K562 (cell line): Measurements from ENCODE around the gene PIK3C2B. TPM values are rescaled to one million over a fixed set of nuclear protein-coding genes. Genes with fewer than 3 reads are reported as not detected.

Source experiments
- ADNP ChIP-seq: fragments of 200-800 bp; sonication (Bioruptor generic); IDR thresholded peaks from 2 replicates; pipeline ENCODE4 v1.6.1; 2016; ENCODE audit warnings: missing genetic modification characterization, missing compliant biosample characterization
- ATF1 ChIP-seq, 2 experiments: fragments of 450-650 bp in 1 of 2; IDR thresholded peaks; 2 replicates each; pipeline ENCODE4 v1.6.1; 2016; ENCODE audit warnings: missing compliant biosample characterization in 1 of 2, missing genetic modification characterization in 1 of 2
- CC2D1A ChIP-seq: fragments of 450-650 bp; IDR thresholded peaks from 2 replicates; pipeline ENCODE4 v1.6.1; 2017; ENCODE audit warnings: mild to moderate bottlenecking
- E2F3 ChIP-seq: fragments of 250-450 bp; sonication (Bioruptor Pico); IDR thresholded peaks from 2 replicates; pipeline ENCODE4 v1.4.0; 2020; ENCODE audit warnings: mild to moderate bottlenecking
- ESRRA ChIP-seq: fragments of 450-650 bp; IDR thresholded peaks from 2 replicates; pipeline ENCODE4 v1.6.1; 2014; ENCODE audit warnings: low read depth, mild to moderate bottlenecking, moderate library complexity, borderline replicate concordance
- GTF2F1 ChIP-seq: IDR thresholded peaks from 2 replicates; pipeline ENCODE4 v1.6.1; 2011; ENCODE audit warnings: low read depth, low read length, improper control_type of control experiment
- HMBOX1 ChIP-seq: sonication (generic); IDR thresholded peaks from 2 replicates; pipeline ENCODE4 v1.6.1; 2016
- MTA2 ChIP-seq: fragments of 450-650 bp; IDR thresholded peaks from 2 replicates; pipeline ENCODE4 v1.6.1; 2016; ENCODE audit warnings: low read depth
- NFE2 ChIP-seq: IDR thresholded peaks from 2 replicates; pipeline ENCODE4 v1.6.1; 2014; ENCODE audit warnings: antibody characterized with exemption, low read depth
- PRDM10 ChIP-seq: fragments of 450-650 bp; IDR thresholded peaks from 2 replicates; pipeline ENCODE4 v1.6.1; 2018; ENCODE audit not compliant: partially characterized antibody
- RBM17 ChIP-seq: fragments of 200-400 bp; formaldehyde crosslinking; IDR thresholded peaks from 2 replicates; pipeline ENCODE4 v1.6.1; 2017; ENCODE audit warnings: low read depth, mild to moderate bottlenecking, low read length, borderline replicate concordance
- RREB1 ChIP-seq: fragments of 250-450 bp; sonication (Bioruptor Pico); IDR thresholded peaks from 2 replicates; pipeline ENCODE4 v1.4.0; 2020
- STAT5A ChIP-seq: IDR thresholded peaks from 2 replicates; pipeline ENCODE4 v1.6.1; 2012; ENCODE audit warnings: low read length, inconsistent platforms, borderline replicate concordance
- TAF1 ChIP-seq: IDR thresholded peaks from 2 replicates; pipeline ENCODE4 v1.6.1; 2011; ENCODE audit warnings: mild to moderate bottlenecking, low read length, moderate library complexity; ENCODE audit not compliant: insufficient read depth, control insufficient read depth, severe bottlenecking; ENCODE audit errors: extremely low read depth
- ZFPM2 ChIP-seq: fragments of 250-450 bp; sonication (Bioruptor Pico); IDR thresholded peaks from 2 replicates; pipeline ENCODE4 v1.5.1; 2022; ENCODE audit warnings: mild to moderate bottlenecking
- ZNF445 ChIP-seq: fragments of 250-450 bp; sonication (Bioruptor Pico); IDR thresholded peaks from 2 replicates; pipeline ENCODE4 v1.4.0; 2020; ENCODE audit warnings: low read depth, mild to moderate bottlenecking, moderate library complexity
- polyA plus RNA-seq, 8 experiments: library from polyadenylated mRNA; depleted of rRNA in 4 of 8; stranded (reverse) in 5 of 8; unstranded in 3 of 8; fragments of >200 nt; fragmentation: Nextera tagmentation in 2 of 8; fragmentation: Illumina TruSeq in 1 of 8; extraction: Ambion mirVana in 2 of 8; extraction: Trizol in 1 of 8; gene quantifications; 2 replicates each; pipeline versions ENCODE4 v1.2.1 to v1.2.3, GENCODE V29; 2011 to 2014; ENCODE audit warnings: inconsistent platforms in 1 of 8, missing spikeins in 1 of 8
- total RNA-seq, 7 experiments: library from RNA; depleted of rRNA in 6 of 7; stranded (reverse); fragments of >200 nt in 6 of 7; fragmentation: Illumina TruSeq in 2 of 7; extraction: Trizol in 2 of 7; gene quantifications; 2 replicates each; pipeline versions ENCODE4 v1.2.1 to v1.2.3, GENCODE V29; 2011 to 2021; ENCODE audit warnings: low replicate concordance in 1 of 7

Gene PIK3C2B
- total and polyA plus RNA-seq, 9 of the 15 experiments (the other 6 are each of a cell fraction or from before 2014, with no cell fraction given) = 0.10 to 2.9 (median 0.72) TPM

- TF ChIP-seq RREB1 (no peak), E2F3 (CRISPR knock-in tag) (0 out of 2 replicates have a peak, but pooled peaks have one; percentile 27), ATF1 (CRISPR knock-in tag; IDR thresholded peaks at IDR 0.05) (no peak), ATF1 (tag; IDR thresholded peaks at IDR 0.05) (no peak), GTF2F1 (no peak), CC2D1A (peak; percentile 44; the same call in 1 of the 2 replicates), TAF1 (peak; percentile 56), RBM17 (no peak), PRDM10 (peak; percentile 13), MTA2 (peak; percentile 21; the same call in 1 of the 2 replicates), ESRRA (no peak; the same call in 1 of the 2 replicates), HMBOX1 (peak; percentile 95), ZFPM2 (CRISPR knock-in tag) (no peak; the same call in 1 of the 2 replicates), ZNF445 (0 out of 2 replicates have a peak, but pooled peaks have one; percentile 60), NFE2 (no peak), ADNP (tag) (peak; percentile 98; the same call in 1 of the 2 replicates), STAT5A (peak; percentile 61; the same call in 1 of the 2 replicates)
These were observed 11.8 kb upstream of the PIK3C2B start (continued) for GRCh38 chr1:204506201-204506968.
